HepG2 (cell line): Measurements from ENCODE around the gene CYP11A1. TPM values are rescaled to one million over a fixed set of nuclear protein-coding genes. Genes with fewer than 3 reads are reported as not detected.

Experiments used
- ATAC-seq: fragments of 200-7000 bp; cut with Tn5 transposase; 3 replicates; pipeline ENCODE4 v1.9.1; 2020; ENCODE audit warnings: mild to moderate bottlenecking, moderate library complexity
- BruUV-seq: library from RNA; stranded (reverse); fragments of 400-500 nt; replicated peaks from 2 replicates; lab custom pipeline; 2021; lab: Mats Ljungman, UMichigan
- CTCF ChIA-PET: fragments of 300-600 bp; formaldehyde crosslinking; extraction: SDS; loops from one replicate; lab custom pipeline; 2021; ENCODE audit warnings: low total read pairs, inconsistent platforms, low intra/inter-chr PET ratio; lab: Yijun Ruan, JAX
- POLR2A ChIA-PET: fragments of 350-600 bp; sonication (Branson Sonifier 250); formaldehyde crosslinking; loops from one replicate; lab custom pipeline; 2020; ENCODE audit warnings: antibody characterized with exemption, inconsistent platforms; lab: Yijun Ruan, JAX
- DNase-seq: peaks from one replicate; pipeline ENCODE4 v3.0.0-alpha.2; 2015; ENCODE audit warnings: low spot score
- FAIRE-seq: peaks from 3 replicates; lab custom pipeline; 2011; peaks lifted over from hg19 to GRCh38; lab: Jason Lieb, UNC
- H2AFZ ChIP-seq: one replicate; pipeline ENCODE4 v1.6.1; 2011; ENCODE audit warnings: low read length, inconsistent platforms
- H3K27ac ChIP-seq: fragments of 300-600 bp; 3 replicates; pipeline ENCODE4 v1.8.0; 2011; ENCODE audit warnings: mixed run types, mild to moderate bottlenecking, mixed read lengths, low read length, inconsistent platforms; ENCODE audit not compliant: insufficient read depth; ENCODE audit errors: extremely low read length
- H3K27me3 ChIP-seq, 2 experiments: fragments of 200-600 bp in 1 of 2; 2 replicates in 1 of 2; 3 replicates in 1 of 2; pipeline versions ENCODE4 v1.6.0 to v1.8.0; 2011; ENCODE audit warnings: low read length in 2 of 2, mild to moderate bottlenecking in 2 of 2, moderate library complexity in 2 of 2, inconsistent platforms in 1 of 2; ENCODE audit not compliant: insufficient read depth in 2 of 2, control insufficient read depth in 1 of 2
- H3K36me3 ChIP-seq, 2 experiments: fragments of 200-600 bp in 1 of 2; replicated peaks in 1 of 2; 2 replicates in 1 of 2; 3 replicates in 1 of 2; pipeline versions ENCODE4 v1.5.1 to v1.8.0; 2011; ENCODE audit warnings: low read length in 2 of 2, inconsistent platforms in 1 of 2; ENCODE audit not compliant: insufficient read depth in 2 of 2, control insufficient read depth in 1 of 2
- H3K4me1 ChIP-seq: 2 replicates; pipeline ENCODE4 v1.5.1; 2012; ENCODE audit warnings: low read length, inconsistent platforms; ENCODE audit not compliant: insufficient read depth
- H3K4me2 ChIP-seq: 2 replicates; pipeline ENCODE4 v1.6.0; 2011; ENCODE audit warnings: low read depth, low read length, inconsistent platforms
- H3K4me3 ChIP-seq, 3 experiments: fragments of 200-600 bp in 1 of 3; sonication (generic), shearing (Covaris generic) in 1 of 3; replicated peaks in 1 of 3; 2 replicates each; pipeline ENCODE4 v1.5.1; 2011 to 2016; ENCODE audit warnings: low read length in 3 of 3, inconsistent platforms in 2 of 3, low read depth in 2 of 3, mild to moderate bottlenecking in 2 of 3, control low read depth in 1 of 3, mixed read lengths in 1 of 3; ENCODE audit not compliant: insufficient read depth in 1 of 3
- H3K79me2 ChIP-seq: one replicate; pipeline ENCODE4 v1.6.1; 2011; ENCODE audit warnings: low read length, inconsistent platforms; ENCODE audit not compliant: insufficient read depth
- H3K9ac ChIP-seq: 2 replicates; pipeline ENCODE4 v1.6.0; 2011; ENCODE audit warnings: mild to moderate bottlenecking, low read depth, low read length, inconsistent platforms; ENCODE audit not compliant: insufficient read depth
- H3K9me3 ChIP-seq: 2 replicates; pipeline ENCODE4 v1.5.1; 2012; ENCODE audit warnings: mild to moderate bottlenecking, low read length
- H4K20me1 ChIP-seq: 2 replicates; pipeline ENCODE4 v1.6.0; 2011; ENCODE audit warnings: inconsistent platforms, mild to moderate bottlenecking, low read length, moderate library complexity; ENCODE audit not compliant: insufficient read depth
- AGO1 ChIP-seq: fragments of 200-400 bp; formaldehyde crosslinking; IDR thresholded peaks from 2 replicates; pipeline ENCODE4 v1.6.1; 2017; ENCODE audit warnings: mild to moderate bottlenecking, low read depth, low read length, moderate library complexity; ENCODE audit not compliant: poor library complexity, severe bottlenecking
- NCOR1 ChIP-seq: fragments of 200-600 bp; sonication (generic); IDR thresholded peaks from 2 replicates; pipeline ENCODE4 v1.7.0; 2017; ENCODE audit warnings: antibody characterized with exemption, low read length, borderline replicate concordance
- ZNF598 ChIP-seq: sonication (generic); formaldehyde crosslinking; IDR thresholded peaks from 2 replicates; pipeline ENCODE4 v1.5.1; 2020; ENCODE audit warnings: mild to moderate bottlenecking, missing genetic modification reagents, borderline replicate concordance
- ZNF768 ChIP-seq: sonication (generic); formaldehyde crosslinking; IDR thresholded peaks from 2 replicates; pipeline ENCODE4 v1.4.0; 2020; ENCODE audit warnings: missing genetic modification reagents
- ZNF841 ChIP-seq: sonication (generic); formaldehyde crosslinking; IDR thresholded peaks from 2 replicates; pipeline ENCODE4 v1.8.1; 2023; ENCODE audit warnings: missing genetic modification reagents, borderline replicate concordance
- ZSCAN29 ChIP-seq: sonication (generic); formaldehyde crosslinking; conservative IDR thresholded peaks from 2 replicates; pipeline ENCODE4 v1.4.0; 2020; ENCODE audit warnings: mild to moderate bottlenecking, missing genetic modification reagents
- ZSCAN9 ChIP-seq: IDR thresholded peaks from 2 replicates; pipeline ENCODE4 v1.6.1; 2016; ENCODE audit warnings: borderline replicate concordance
- WGBS: methylation state at CpG from one replicate; pipeline ENCODE4 v1.1.6; 2017; ENCODE audit warnings: low lambda C conversion rate; 5-methylcytosine and 5-hydroxymethylcytosine counted together
- in situ Hi-C: cut with HindIII; loops from 2 replicates; pipeline ENCODE4 v1.10.0; 2017; ENCODE audit warnings: low pct_unique_long_range_greater_than_20kb; ENCODE audit not compliant: extremely low pct_ligation_motif_present
- intact Hi-C: fragments of 100-400 bp; cut with micrococcal nuclease; formaldehyde crosslinking; loops from one replicate; pipeline ENCODE4 v1.10.0; 2022; ENCODE audit not compliant: unreplicated experiment
- polyA plus RNA-seq, 8 experiments: library from polyadenylated mRNA; depleted of rRNA in 3 of 8; stranded (reverse) in 7 of 8; unstranded in 1 of 8; fragments of >200 nt; fragmentation: Illumina TruSeq in 4 of 8; extraction: Trizol in 4 of 8; gene quantifications; 2 replicates each; pipeline versions ENCODE4 v1.2.1 to v1.2.3, GENCODE V29; 2011 to 2016; ENCODE audit warnings: low read depth in 4 of 8, missing spikeins in 1 of 8, mixed read lengths in 1 of 8; ENCODE audit not compliant: insufficient read depth in 1 of 8
- total RNA-seq, 5 experiments: library from RNA; depleted of rRNA; stranded (reverse); fragments of >200 nt; fragmentation: Illumina TruSeq; extraction: Trizol; gene quantifications; 2 replicates each; pipeline ENCODE4 v1.2.3, GENCODE V29; 2016; ENCODE audit warnings: low read depth in 1 of 5
- TF ChIP-seq, protein P1 (sequence below): conservative IDR thresholded peaks from 2 replicates; pipeline ENCODE4 v1.6.1; 2018; ENCODE audit warnings: missing genetic modification reagents
- TF ChIP-seq, protein P2 (sequence below): sonication (generic); formaldehyde crosslinking; IDR thresholded peaks from 2 replicates; pipeline ENCODE4 v1.5.0; 2020; ENCODE audit warnings: missing genetic modification reagents, mild to moderate bottlenecking, borderline replicate concordance

The CYP11A1 gene
- total and polyA plus RNA-seq, 2 of the 13 experiments (the other 11 are each of a cell fraction or from before 2014, with no cell fraction given): 0.66 to 0.92 TPM

DNA sequence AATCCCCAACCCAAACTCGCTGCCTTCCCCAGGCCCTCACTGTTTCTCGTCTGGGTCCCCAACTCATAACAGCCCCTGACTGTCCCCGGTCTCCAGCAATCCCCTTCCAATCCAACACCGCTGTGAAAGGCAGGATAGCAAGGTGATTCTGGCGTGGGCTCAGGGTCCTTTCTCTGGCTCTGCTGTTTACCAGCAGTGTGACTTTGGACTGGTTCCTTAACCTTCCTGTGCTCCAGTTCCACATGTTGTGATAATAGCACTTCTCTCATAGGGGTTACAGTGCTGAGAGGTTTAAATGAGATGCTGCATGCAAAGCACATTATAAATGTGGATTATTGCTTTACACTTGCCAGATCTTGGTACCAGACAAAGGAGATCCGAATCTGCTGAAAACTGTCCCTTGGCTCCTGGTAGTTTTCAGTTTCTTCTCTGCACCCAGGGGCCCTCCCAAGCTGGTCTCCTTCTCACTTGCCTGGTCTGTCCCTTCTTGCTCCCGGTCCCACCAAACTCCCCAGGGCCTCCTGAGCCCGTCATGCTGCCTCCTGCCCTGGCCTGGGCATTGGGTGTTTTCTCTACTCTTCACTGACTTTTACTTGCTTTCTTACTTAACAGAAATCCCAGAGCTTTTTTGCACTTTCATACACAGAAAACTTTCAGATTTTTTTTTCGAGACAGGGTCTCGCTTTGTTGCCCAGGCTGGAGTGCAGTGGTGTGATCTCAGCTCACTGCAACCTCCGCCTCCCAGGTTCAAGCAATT, 26.8 kb upstream of the CYP11A1 start:
- Histone ChIP-seq H3K27me3 (peaks cover 5 to 57% of the 10 kb centered on the region in 2 experiments; a peak in 3 of 5 replicates), H3K79me2 (no peaks in the 10 kb centered on the region), H4K20me1 (no peaks in the 10 kb centered on the region), H3K4me3 (no peak overlapping the region), H3K4me1 (peaks cover 56% of the 10 kb centered on the region), H3K9me3 (no peaks in the 10 kb centered on the region), H2AFZ (no peak overlapping the region), H3K27ac (no peak overlapping the region), H3K4me2 (no peak overlapping the region), H3K9ac (no peak overlapping the region), H3K36me3 (no peaks in the 10 kb centered on the region)
- no TSS peak for BruUV-seq
- ATAC-seq (no peak), DNase-seq (no peak), FAIRE-seq (no peak)
- ChIA-PET POLR2A (interaction anchor here (0.8 to 3.0 kb wide), 5 partner anchors 9 to 67 kb away, joined by 3 to 8 read pairs (median 3); partner anchors contain the start of gene UBL7), CTCF (no interaction called here)
- intact Hi-C loops: no loop called here
- 37% methylated on average over 11 of the region's 11 CpGs for WGBS
- TF ChIP-seq ZNF768 (CRISPR knock-in tag): peak; percentile 77; the same call in 1 of the 2 replicates
- TF ChIP-seq, protein P1, sequence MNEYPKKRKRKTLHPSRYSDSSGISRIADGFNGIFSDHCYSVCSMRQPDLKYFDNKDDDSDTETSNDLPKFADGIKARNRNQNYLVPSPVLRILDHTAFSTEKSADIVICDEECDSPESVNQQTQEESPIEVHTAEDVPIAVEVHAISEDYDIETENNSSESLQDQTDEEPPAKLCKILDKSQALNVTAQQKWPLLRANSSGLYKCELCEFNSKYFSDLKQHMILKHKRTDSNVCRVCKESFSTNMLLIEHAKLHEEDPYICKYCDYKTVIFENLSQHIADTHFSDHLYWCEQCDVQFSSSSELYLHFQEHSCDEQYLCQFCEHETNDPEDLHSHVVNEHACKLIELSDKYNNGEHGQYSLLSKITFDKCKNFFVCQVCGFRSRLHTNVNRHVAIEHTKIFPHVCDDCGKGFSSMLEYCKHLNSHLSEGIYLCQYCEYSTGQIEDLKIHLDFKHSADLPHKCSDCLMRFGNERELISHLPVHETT (CRISPR knock-in tag): no peak
- in situ Hi-C loops: no loop called here

DNA sequence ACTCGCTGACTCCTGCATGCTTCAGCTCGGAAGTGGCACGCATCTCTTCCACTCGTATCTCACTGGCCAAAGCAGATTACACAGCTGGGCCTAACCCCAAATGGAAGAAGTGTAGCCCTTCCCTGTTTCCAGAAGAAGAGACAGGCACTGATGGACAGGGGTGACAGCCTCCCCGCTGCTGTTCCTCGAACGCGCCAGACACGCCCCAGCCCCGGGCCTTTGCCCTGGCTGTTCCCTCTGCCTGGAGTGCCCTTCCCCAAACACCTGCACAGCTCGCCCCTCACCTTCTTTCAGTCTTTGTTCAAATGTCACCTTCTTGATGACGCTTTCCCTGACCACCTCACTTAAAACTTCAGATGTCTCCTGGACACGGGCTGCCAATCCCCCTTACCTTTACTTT, 26.0 kb upstream of the CYP11A1 start:
- H3K4me1 ChIP-seq: peaks cover 65% of the 10 kb centered on the region

More for the DNA sequence above, 26.0 kb upstream of the CYP11A1 start:
- no peaks in the 10 kb centered on the region for H3K36me3 ChIP-seq
- H4K20me1 ChIP-seq: no peaks in the 10 kb centered on the region
- no peaks in the 10 kb centered on the region for H3K9me3 ChIP-seq
- peaks cover 8 to 65% of the 10 kb centered on the region in 2 experiments; a peak in 3 of 5 replicates for H3K27me3 ChIP-seq
- BruUV-seq: no TSS peak
- FAIRE-seq (no peak), DNase-seq (no peak), ATAC-seq (no peak)
- CTCF ChIA-PET: no interaction called here
- H3K9ac ChIP-seq: no peak overlapping the region
- WGBS: 65% methylated on average over 9 of the region's 13 CpGs
- intact Hi-C loops: no loop called here
- H2AFZ ChIP-seq: no peak overlapping the region
- in situ Hi-C loops: no loop called here
- H3K4me3 ChIP-seq: no peak overlapping the region
- H3K27ac ChIP-seq: no peak overlapping the region
- no peak overlapping the region for H3K4me2 ChIP-seq
- H3K79me2 ChIP-seq: no peaks in the 10 kb centered on the region
- POLR2A ChIA-PET: interaction anchor here (0.8 to 1.7 kb wide), 3 partner anchors 9 to 49 kb away, joined by 3 read pairs; no protein-coding TSS in a partner anchor
- TF ChIP-seq ZSCAN29 (CRISPR knock-in tag) (no peak), ZSCAN9 (CRISPR knock-in tag) (no peak), AGO1 (no peak), NCOR1 (no peak), ZNF841 (CRISPR knock-in tag) (no peak), ZNF598 (CRISPR knock-in tag) (no peak)
- TF ChIP-seq, protein P2, sequence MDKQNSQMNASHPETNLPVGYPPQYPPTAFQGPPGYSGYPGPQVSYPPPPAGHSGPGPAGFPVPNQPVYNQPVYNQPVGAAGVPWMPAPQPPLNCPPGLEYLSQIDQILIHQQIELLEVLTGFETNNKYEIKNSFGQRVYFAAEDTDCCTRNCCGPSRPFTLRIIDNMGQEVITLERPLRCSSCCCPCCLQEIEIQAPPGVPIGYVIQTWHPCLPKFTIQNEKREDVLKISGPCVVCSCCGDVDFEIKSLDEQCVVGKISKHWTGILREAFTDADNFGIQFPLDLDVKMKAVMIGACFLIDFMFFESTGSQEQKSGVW (CRISPR knock-in tag): no peak
